ENCODE measurements around the gene NHERF2.

GRCh38 chr16:1991135-1991551, 35.6 kb upstream of the NHERF2 start:
- TF ChIP-seq, protein P1, sequence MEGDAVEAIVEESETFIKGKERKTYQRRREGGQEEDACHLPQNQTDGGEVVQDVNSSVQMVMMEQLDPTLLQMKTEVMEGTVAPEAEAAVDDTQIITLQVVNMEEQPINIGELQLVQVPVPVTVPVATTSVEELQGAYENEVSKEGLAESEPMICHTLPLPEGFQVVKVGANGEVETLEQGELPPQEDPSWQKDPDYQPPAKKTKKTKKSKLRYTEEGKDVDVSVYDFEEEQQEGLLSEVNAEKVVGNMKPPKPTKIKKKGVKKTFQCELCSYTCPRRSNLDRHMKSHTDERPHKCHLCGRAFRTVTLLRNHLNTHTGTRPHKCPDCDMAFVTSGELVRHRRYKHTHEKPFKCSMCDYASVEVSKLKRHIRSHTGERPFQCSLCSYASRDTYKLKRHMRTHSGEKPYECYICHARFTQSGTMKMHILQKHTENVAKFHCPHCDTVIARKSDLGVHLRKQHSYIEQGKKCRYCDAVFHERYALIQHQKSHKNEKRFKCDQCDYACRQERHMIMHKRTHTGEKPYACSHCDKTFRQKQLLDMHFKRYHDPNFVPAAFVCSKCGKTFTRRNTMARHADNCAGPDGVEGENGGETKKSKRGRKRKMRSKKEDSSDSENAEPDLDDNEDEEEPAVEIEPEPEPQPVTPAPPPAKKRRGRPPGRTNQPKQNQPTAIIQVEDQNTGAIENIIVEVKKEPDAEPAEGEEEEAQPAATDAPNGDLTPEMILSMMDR (IDR thresholded peaks at IDR 0.05): no peak
- TF ChIP-seq, protein P2, sequence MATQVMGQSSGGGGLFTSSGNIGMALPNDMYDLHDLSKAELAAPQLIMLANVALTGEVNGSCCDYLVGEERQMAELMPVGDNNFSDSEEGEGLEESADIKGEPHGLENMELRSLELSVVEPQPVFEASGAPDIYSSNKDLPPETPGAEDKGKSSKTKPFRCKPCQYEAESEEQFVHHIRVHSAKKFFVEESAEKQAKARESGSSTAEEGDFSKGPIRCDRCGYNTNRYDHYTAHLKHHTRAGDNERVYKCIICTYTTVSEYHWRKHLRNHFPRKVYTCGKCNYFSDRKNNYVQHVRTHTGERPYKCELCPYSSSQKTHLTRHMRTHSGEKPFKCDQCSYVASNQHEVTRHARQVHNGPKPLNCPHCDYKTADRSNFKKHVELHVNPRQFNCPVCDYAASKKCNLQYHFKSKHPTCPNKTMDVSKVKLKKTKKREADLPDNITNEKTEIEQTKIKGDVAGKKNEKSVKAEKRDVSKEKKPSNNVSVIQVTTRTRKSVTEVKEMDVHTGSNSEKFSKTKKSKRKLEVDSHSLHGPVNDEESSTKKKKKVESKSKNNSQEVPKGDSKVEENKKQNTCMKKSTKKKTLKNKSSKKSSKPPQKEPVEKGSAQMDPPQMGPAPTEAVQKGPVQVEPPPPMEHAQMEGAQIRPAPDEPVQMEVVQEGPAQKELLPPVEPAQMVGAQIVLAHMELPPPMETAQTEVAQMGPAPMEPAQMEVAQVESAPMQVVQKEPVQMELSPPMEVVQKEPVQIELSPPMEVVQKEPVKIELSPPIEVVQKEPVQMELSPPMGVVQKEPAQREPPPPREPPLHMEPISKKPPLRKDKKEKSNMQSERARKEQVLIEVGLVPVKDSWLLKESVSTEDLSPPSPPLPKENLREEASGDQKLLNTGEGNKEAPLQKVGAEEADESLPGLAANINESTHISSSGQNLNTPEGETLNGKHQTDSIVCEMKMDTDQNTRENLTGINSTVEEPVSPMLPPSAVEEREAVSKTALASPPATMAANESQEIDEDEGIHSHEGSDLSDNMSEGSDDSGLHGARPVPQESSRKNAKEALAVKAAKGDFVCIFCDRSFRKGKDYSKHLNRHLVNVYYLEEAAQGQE (IDR thresholded peaks at IDR 0.05; ENCODE audit: insufficient read depth in 1 of 2, low read depth in 2 of 2, low read length in 1 of 2): no peak

Measured in Panc1 (cell line).